HG03139 (cell line): Measurements from ENCODE around the gene FAT3.

Experiments
- ATAC-seq: cut with Tn5 transposase; IDR thresholded peaks from one replicate; pipeline ENCODE4 v1.9.1; 2021; ENCODE audit not compliant: unreplicated experiment

The FAT3 gene

DNA sequence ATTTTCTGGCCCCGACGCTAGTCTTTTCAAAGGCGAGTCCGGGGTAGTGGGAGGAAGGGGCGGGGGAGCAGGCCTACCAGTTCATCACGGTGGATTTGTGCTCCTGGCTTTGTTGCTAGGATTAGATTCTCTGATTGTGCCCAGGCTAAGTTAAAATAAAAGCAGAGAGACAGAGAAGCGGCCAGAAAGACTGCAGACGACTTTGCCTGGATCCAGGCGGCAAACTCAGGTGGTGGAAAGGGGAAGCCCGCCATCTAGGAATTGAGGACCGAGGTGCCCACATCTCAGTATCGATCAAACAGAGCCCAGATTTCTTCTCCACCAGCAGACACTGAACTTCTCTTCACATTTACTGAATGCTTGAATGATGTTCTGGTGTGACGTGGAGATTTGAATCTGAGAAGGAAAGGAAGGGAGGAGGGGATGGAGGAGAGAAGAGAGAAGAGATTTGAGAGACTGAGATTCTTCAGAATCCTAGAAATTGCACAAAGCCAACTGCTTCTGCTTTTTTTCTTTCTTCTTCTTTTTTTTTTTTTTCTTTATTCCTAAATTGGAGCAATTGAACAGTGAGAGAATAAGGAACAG lies 2.7 kb downstream of the FAT3 start:
- ATAC-seq: no peak

GRCh38 chr11:92227959-92228935 lies 3.6 kb downstream of the FAT3 start:
- ATAC-seq: no peak

DNA sequence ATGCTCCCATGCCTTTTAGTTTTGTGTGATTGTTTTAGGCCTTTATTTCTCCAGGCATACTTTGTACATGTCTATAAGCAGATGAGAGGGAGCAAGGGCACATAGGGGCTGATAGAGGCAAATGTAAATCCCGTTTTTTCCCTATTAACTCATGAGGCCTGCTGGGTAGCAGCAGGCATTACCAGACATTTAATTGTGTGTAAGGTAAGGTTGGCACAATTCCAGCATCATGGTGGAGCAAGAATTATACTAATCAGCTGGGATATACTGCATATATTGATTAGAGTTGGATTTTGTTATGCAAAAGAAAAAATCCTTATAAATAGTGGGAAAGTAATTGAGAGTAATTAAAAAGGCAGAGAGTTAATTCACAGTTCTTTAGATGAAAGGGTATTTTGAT lies 12.2 kb downstream of the FAT3 start:
- no peak for ATAC-seq

DNA sequence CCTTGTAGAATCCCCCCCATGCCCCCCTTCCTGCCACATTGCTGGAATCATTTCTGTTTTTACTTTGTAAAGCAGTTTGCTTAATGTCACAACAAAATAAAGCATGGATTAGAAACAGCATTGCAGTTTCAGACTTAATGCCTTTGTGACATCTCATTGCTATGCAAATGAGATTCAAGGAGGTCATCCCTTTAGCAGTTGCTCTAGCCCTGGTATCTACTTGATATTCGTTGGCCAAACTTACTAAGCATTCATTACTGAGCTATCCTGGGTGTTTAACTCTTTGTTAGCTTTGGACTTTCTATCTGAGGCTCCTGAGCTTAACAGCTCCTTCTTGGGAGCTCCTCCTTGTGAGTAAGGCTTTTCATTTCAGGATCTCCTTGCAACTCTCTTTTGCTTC lies 16.3 kb downstream of the FAT3 start:
- ATAC-seq: no peak

- ATAC-seq: no peak
These were observed 21.2 kb downstream of the FAT3 start for GRCh38 chr11:92245700-92246271.

DNA sequence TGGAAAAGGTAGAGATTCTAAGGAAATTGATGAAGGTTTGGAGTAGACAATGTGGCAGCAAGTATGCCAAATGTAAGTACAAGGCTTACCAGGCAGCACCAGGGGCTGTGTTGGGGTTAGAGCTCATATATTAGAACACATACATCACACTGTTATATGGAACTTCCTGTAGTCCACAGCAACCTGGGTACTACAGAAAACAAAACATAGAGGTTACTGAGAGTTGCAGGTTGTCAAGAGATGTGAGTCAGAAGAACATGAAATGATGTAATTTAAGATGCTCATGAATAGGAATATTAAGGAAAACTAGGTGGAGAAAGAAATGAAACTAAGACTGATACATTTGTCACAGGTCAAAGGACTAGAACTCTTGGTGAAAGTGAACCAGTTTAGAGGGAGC lies 22.0 kb downstream of the FAT3 start:
- ATAC-seq: no peak

DNA sequence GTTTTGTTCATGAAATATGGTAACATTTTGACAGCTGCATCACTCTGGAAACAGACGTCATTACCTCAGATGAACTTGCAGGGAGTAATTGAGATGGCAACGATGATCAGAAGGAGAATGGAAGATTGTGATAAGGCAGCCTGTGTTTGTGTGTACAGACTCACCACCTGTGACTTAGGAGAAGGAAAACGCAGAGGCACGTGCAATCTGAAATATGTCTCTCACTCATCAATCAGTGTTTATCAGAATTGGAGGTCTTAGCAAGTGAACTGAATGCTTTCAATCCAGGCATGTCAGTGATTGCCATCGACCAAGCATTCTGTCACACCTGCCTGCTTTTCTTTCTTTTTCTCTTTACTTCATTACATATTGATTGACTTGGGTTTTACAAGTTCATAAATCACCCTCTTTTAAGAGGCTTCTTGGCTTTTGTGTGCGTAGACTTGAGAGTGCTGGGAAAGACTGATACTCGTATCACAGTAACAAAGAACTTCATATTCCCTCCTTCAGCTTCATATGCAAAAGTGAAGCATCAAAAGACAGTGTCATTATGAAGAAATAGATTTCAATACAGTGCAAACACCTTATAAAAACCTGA lies 24.6 kb downstream of the FAT3 start:
- no peak for ATAC-seq

DNA sequence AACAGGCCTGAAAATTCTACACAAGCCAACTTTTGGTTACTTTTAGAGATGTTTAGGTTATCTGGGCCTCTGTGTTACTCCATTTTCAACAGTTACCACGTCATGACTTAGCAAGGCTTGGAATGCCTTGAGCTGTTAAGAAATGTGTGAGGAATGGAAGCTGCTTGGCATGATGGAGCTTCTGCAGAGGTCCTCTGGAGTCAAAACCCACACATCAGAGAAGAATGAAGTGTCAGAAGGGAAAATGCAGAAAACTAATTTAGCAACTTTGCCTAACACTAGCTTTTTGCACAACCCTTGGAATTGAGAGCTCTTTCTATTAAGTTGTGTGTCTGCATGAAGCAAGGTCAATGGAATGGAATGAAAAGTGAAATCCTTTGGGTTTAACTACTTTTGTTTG lies 27.4 kb downstream of the FAT3 start:
- ATAC-seq: no peak

DNA sequence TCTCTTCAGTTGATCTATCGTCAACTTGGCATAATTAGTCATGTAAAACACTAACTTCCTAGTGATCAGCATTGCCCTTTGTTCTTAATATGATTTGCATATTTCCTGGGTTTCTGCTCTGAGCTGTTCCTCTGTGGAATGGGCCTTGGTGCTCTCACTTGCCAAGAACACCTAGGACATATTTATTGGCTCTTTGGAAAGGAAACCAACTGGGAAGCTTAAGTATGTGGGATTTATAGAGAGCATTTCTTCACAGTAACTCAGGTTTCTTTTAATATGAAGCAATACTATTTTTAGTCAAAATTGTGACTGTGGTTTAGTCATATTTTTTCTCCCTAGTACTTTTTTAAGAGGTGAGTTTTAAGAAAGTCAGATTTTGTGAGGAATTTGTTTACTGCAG lies 28.8 kb downstream of the FAT3 start:
- no peak for ATAC-seq

- no peak for ATAC-seq
These were observed 29.3 kb downstream of the FAT3 start for GRCh38 chr11:92253945-92254344.

DNA sequence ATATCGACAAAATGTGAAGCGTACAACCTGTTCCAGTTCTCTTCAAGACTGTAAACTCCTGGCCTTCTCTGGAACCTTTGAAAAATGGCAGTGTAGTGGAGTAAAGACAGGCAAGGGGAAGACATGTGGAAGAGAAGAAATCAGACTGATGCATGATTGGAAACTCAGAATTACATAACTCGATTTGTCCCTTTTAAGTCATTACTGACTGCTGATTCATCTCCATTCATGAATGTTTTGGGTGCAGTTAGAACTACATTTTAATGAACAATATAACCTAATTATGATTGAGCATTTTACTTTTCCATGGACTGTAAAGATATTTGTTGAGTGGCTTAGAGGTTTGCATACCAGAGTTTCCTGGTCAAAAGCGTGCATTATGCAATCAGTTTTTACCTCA lies 32.9 kb downstream of the FAT3 start:
- no peak for ATAC-seq

DNA sequence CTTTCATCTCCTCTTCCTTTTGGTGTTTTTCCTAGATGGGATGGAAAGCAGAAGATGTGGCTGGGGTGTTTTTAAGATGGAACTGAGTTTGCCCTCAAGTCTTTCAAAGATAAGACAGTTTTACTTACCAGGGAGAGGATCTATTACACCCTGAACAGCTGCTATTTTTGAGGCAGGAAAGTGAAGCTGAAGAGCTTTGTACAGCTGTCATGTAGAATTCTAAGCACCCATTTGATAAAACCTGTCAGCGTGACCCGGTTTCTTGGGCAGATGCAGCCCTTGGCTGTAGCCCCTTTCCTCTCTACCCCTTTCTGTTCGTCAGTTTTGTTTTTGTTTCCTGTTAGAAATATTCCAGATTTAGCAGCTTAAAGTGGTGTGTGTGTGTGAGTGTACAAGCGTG lies 35.2 kb downstream of the FAT3 start:
- no peak for ATAC-seq

DNA sequence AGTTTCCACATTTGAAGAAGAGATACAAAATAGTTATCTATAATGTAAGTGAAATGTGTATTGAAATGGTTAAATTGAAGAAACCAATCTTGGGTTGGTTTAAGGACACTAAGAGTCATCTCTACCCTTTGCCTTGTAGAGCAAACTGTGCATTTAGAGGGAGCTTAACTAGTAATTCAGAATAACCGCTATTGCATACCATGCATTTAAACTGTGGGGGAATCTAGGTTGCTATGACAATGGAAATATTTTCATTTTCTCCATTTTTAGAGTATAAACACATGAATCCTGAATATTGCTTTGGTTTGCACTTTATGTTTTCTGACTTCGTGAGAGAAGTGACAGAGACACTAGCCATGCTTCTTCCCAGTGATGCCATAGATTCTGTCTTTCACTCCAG lies 39.7 kb downstream of the FAT3 start:
- no peak for ATAC-seq

GRCh38 chr11:92266806-92267205 lies 42.2 kb downstream of the FAT3 start:
- no peak for ATAC-seq

DNA sequence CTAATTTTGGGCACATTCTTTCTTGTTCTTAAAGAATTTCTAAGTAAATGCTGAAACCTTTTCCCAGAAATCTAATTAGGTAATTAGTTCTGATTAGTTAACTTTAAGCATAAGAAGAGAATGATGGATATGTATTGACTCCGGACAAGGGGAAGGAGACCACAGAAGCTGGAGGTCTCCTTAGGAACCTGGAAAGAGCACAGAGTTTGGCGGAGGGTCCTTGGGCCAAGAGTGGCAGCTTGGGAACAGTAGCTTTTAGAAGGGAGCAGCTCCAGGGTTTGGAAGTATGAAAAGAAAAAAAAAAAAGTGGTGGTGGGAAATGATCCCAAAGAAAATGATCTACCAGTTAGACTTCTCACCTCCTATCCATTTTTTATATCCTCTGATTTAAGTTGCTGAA lies 42.7 kb downstream of the FAT3 start:
- no peak for ATAC-seq

DNA sequence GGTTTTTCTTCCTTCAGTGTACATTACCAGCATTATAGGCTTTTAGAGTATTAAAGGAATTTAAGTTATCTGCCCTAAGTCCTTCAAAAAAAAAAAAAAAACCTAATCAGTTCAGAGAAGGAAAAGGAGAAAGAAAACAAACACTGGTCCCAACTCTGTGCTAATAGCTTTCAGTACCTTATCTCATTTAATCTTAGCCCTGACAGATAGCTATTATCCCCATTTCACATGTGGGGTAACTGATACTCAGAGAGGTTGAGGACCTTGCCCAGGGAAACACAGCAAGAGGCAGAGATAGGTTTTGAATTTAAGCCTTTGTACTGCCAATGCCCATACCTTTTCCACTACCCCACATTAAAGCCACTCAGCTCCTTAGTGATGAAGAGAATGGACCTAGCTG lies 43.4 kb downstream of the FAT3 start:
- no peak for ATAC-seq

DNA sequence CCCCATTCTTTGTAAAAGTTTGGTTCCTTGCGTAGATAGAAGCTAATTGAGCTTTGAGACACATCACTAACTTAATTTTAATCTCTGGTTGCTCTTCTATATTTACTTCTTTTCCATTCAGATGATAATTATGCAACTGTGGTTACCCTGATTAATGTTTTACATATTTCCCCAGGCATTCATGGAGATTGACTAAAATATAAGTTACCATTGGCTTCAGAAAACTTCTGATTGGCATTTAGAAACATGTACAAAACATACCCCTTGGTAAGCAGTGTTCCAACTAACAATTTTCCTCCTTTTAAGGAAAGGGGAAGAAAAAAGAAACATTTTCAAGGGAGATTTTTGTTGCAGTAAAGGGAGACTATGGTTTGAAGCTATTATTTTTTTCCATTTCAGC lies 43.9 kb downstream of the FAT3 start:
- no peak for ATAC-seq

- ATAC-seq: no peak
These were observed 44.4 kb downstream of the FAT3 start for GRCh38 chr11:92269021-92269420.

DNA sequence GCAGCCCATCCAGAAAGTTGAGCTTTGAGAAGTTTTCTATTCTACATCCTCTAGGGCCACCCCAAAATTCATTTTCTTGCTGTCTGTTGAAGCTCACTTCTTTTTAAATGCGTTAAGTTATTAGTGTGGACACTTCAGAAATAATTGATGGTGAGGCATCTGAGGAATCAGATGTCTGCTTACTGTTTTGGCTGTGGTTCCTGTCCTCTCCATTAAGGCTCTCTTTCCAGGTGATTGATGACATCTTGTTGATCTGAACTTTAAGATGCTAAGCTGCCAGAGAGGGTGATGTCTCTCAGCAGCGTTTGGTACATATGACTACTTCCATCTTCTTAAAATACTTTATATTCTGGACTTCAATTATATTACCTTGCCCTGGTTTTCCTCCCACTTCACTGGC lies 45.2 kb downstream of the FAT3 start:
- ATAC-seq: no peak

- no peak for ATAC-seq
These were observed 48.0 kb downstream of the FAT3 start for GRCh38 chr11:92272651-92273050.
